Suprapubic skin (tissue), 4 donors: ENCODE measurements around the gene PAX7. TPM values are rescaled to one million over a fixed set of nuclear protein-coding genes. Genes with fewer than 3 reads are reported as not detected.

Experiments used
- DNase-seq, 2 donors: peaks; one replicate each; pipeline ENCODE4 v3.0.0-alpha.2; 2019; ENCODE audit warnings: low spot score in 2 of 2
- H3K27ac ChIP-seq: fragments of 200-600 bp; sonication (generic); one replicate; pipeline ENCODE4 v1.5.1; 2019
- H3K27me3 ChIP-seq: fragments of 200-600 bp; sonication (generic); one replicate; pipeline ENCODE4 v1.5.1; 2019
- H3K36me3 ChIP-seq: fragments of 200-600 bp; sonication (generic); one replicate; pipeline ENCODE4 v1.5.1; 2019
- H3K4me1 ChIP-seq: fragments of 200-600 bp; sonication (generic); one replicate; pipeline ENCODE4 v1.5.1; 2019
- H3K4me3 ChIP-seq: fragments of 200-600 bp; sonication (generic); one replicate; pipeline ENCODE4 v1.5.1; 2019; ENCODE audit warnings: mild to moderate bottlenecking
- H3K9me3 ChIP-seq: fragments of 200-600 bp; sonication (generic); one replicate; pipeline ENCODE4 v1.5.1; 2019
- CTCF ChIP-seq, 2 donors: fragments of 200-600 bp in 1 of 2; fragments of 450-650 bp in 1 of 2; sonication (generic) in 1 of 2; IDR thresholded peaks; one replicate each; pipeline ENCODE4 v1.5.1; 2016 to 2019; ENCODE audit warnings: antibody characterized with exemption in 2 of 2, mild to moderate bottlenecking in 1 of 2, moderate library complexity in 1 of 2
- EP300 ChIP-seq: sonication (generic); formaldehyde crosslinking; IDR thresholded peaks from one replicate; pipeline ENCODE4 v1.6.1; 2017; ENCODE audit warnings: antibody characterized with exemption
- POLR2A ChIP-seq, 2 donors: fragments of 450-650 bp; IDR thresholded peaks; one replicate each; pipeline ENCODE4 v1.6.1; 2017; ENCODE audit warnings: antibody characterized with exemption in 2 of 2, mild to moderate bottlenecking in 2 of 2, moderate library complexity in 2 of 2
- POLR2AphosphoS5 ChIP-seq, 3 donors: sonication (generic); formaldehyde crosslinking; IDR thresholded peaks; one replicate each; pipeline ENCODE4 v1.6.1; 2017; ENCODE audit warnings: antibody characterized with exemption in 3 of 3
- WGBS: methylation state at CpG from one replicate; pipeline ENCODE4 v1.1.5; 2018; 5-methylcytosine and 5-hydroxymethylcytosine counted together
- total RNA-seq, 4 donors: library from RNA; depleted of rRNA; stranded (reverse); fragments of >200 nt; gene quantifications; one replicate each; pipeline ENCODE4 v1.1.0, GENCODE V29; 2016

PAX7 gene
- total RNA-seq, 4 donors from 2014 or later, result 0.08 TPM; not detected in 3

- H3K4me3 ChIP-seq, result no peak overlapping the region
These were observed 81.0 kb downstream of the PAX7 start for GRCh38 chr1:18711536-18712251.

GRCh38 chr1:18712252-18712600 is 81.6 kb downstream of the PAX7 start:
- Histone ChIP-seq H3K4me1 (peaks cover 9% of the 10 kb centered on the region), H3K36me3 (no peaks in the 10 kb centered on the region), H3K27ac (no peak overlapping the region), H3K27me3 (peaks cover 63% of the 10 kb centered on the region), H3K4me3 (no peak overlapping the region), H3K9me3 (no peaks in the 10 kb centered on the region)
- TF ChIP-seq POLR2A (IDR thresholded peaks at IDR 0.05) (no peak), EP300 (no peak), CTCF (IDR thresholded peaks at IDR 0.05) (no peak)
- 58% methylated on average over 5 of the region's 5 CpGs for WGBS
- DNase-seq, result no peak

More at GRCh38 chr1:18711536-18712251, 81.0 kb downstream of the PAX7 start:
- no peak for DNase-seq
- Histone ChIP-seq H3K27me3 (peaks cover 57% of the 10 kb centered on the region), H3K27ac (no peak overlapping the region), H3K4me1 (peaks cover 3% of the 10 kb centered on the region), H3K9me3 (no peaks in the 10 kb centered on the region), H3K36me3 (no peaks in the 10 kb centered on the region)
- TF ChIP-seq CTCF (IDR thresholded peaks at IDR 0.05) (no peak), POLR2AphosphoS5 (IDR thresholded peaks at IDR 0.05) (no peak), EP300 (no peak), POLR2A (IDR thresholded peaks at IDR 0.05) (no peak)
- 74% methylated on average over 11 of the region's 11 CpGs for WGBS

DNA sequence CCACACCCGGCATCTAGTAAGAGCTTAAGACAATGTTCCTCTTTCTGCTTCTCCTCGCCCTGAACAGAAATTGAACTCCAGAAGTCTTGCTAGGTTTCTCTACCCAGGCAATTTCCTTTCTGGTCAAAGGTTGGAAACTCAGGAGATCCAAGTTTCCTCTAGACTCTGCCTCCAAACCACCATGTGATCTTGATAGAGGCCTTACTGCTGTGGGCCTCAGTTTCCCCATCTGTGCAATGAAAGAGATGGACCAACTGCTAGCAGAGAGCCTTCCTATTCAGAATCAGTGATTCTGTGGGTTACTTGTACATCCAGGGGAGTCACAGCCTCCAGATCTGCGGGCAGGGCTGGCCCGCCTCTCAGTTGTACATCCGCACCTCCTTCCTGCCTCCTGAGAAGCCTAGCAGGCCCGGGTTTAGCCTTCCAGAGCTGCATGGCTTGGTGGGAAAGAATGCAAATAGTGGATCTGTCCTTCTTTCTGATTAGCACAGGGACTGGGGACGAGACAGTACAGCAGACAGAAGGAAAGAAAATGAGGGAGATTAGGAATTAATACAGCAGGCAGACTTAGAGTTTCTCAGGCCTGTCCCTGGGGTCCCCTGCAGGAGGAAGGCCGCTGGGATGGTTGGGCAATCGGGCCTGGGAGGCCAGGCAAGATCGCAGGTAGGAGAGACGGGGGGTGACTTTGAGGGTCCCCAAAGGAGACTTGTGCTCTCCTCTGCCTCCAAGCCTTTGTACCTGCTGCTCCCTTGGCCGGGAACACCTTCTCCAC is 83.9 kb downstream of the PAX7 start:
- no peaks in the 10 kb centered on the region for H3K36me3 ChIP-seq
- TF ChIP-seq CTCF (IDR thresholded peaks at IDR 0.05), result no peak
- no peak for TF ChIP-seq POLR2AphosphoS5 (IDR thresholded peaks at IDR 0.05)
- no peak for TF ChIP-seq POLR2A (IDR thresholded peaks at IDR 0.05)
- TF ChIP-seq EP300, result no peak
- no peak overlapping the region for H3K27ac ChIP-seq
- H3K4me3 ChIP-seq, result no peak overlapping the region
- 82% methylated on average over 12 of the region's 12 CpGs for WGBS
- H3K27me3 ChIP-seq, result peaks cover 78% of the 10 kb centered on the region
- H3K4me1 ChIP-seq, result peaks cover 9% of the 10 kb centered on the region
- DNase-seq, result no peak
- H3K9me3 ChIP-seq, result no peaks in the 10 kb centered on the region

- WGBS, result 40% methylated on average over 14 of the region's 15 CpGs
These were observed 85.6 kb downstream of the PAX7 start for GRCh38 chr1:18716112-18716784.

More at GRCh38 chr1:18716112-18716784, 85.6 kb downstream of the PAX7 start:
- no peaks in the 10 kb centered on the region for H3K9me3 ChIP-seq
- H3K27ac ChIP-seq, result no peak overlapping the region
- H3K27me3 ChIP-seq, result peaks cover 80% of the 10 kb centered on the region
- TF ChIP-seq EP300 (no peak), POLR2A (IDR thresholded peaks at IDR 0.05) (no peak), POLR2AphosphoS5 (IDR thresholded peaks at IDR 0.05) (no peak), CTCF (IDR thresholded peaks at IDR 0.05) (no peak)
- H3K36me3 ChIP-seq, result no peaks in the 10 kb centered on the region
- H3K4me3 ChIP-seq, result no peak overlapping the region
- peaks cover 9% of the 10 kb centered on the region for H3K4me1 ChIP-seq
- no peak for DNase-seq
